SH-SY5Y (cell line): ENCODE measurements around the gene DFFA.

Source experiments
- GATA2 ChIP-seq: IDR thresholded peaks from 2 replicates; pipeline ENCODE4 v1.6.1; 2011; ENCODE audit warnings: mild to moderate bottlenecking, low read depth, low read length
- GATA3 ChIP-seq: IDR thresholded peaks from 2 replicates; pipeline ENCODE4 v1.6.1; 2011; ENCODE audit warnings: low read depth, mild to moderate bottlenecking, low read length, moderate library complexity

Gene DFFA

GRCh38 chr1:10490286-10490970 is 18.1 kb upstream of the DFFA start:
- TF ChIP-seq GATA3 (no peak), GATA2 (no peak)

- no peak for TF ChIP-seq GATA2
- no peak for TF ChIP-seq GATA3
Measured at GRCh38 chr1:10489291-10490055, 17.1 kb upstream of the DFFA start.

GRCh38 chr1:10484521-10484920 is 12.2 kb upstream of the DFFA start:
- TF ChIP-seq GATA2 (no peak), GATA3 (no peak)

GRCh38 chr1:10480614-10481013 is 8.3 kb upstream of the DFFA start:
- TF ChIP-seq GATA3, result no peak
- TF ChIP-seq GATA2, result no peak

- TF ChIP-seq GATA3 (no peak), GATA2 (no peak)
Measured at GRCh38 chr1:10479296-10479695, 7.0 kb upstream of the DFFA start.

- TF ChIP-seq GATA2 (no peak), GATA3 (no peak)
Measured at GRCh38 chr1:10475510-10475909, 3.2 kb upstream of the DFFA start.

GRCh38 chr1:10474613-10475507 is 2.5 kb upstream of the DFFA start, which contains the start of gene PEX14:
PEX14 (plus strand) TSS chr1:10474950; CDS start chr1:10474967, 17 bp downstream.
- TF ChIP-seq GATA3, result no peak
- no peak for TF ChIP-seq GATA2

GRCh38 chr1:10473145-10473765 is 926 bp upstream of the DFFA start:
- TF ChIP-seq GATA3, result no peak
- TF ChIP-seq GATA2, result no peak

GRCh38 chr1:10471411-10472219 is 714 bp downstream of the DFFA start:
- TF ChIP-seq GATA2 (no peak), GATA3 (no peak)

GRCh38 chr1:10470043-10470442 is 2.3 kb downstream of the DFFA start:
- TF ChIP-seq GATA2, result no peak
- no peak for TF ChIP-seq GATA3

GRCh38 chr1:10467078-10467477 is 5.3 kb downstream of the DFFA start:
- no peak for TF ChIP-seq GATA2
- TF ChIP-seq GATA3, result no peak

GRCh38 chr1:10459184-10459583 is 13.1 kb downstream of the DFFA start:
- no peak for TF ChIP-seq GATA2
- no peak for TF ChIP-seq GATA3

GRCh38 chr1:10457875-10458274 is 14.5 kb downstream of the DFFA start:
- TF ChIP-seq GATA3 (no peak), GATA2 (no peak)
